GM18520 (cell line): ENCODE measurements around the gene PKDCC.
"Not testable (repeated sequence)": the region's sequence is repeated elsewhere in the genome, so short reads cannot be mapped to it uniquely, and the experiment has no call there.

ENCODE experiments used
- ATAC-seq: cut with Tn5 transposase; IDR thresholded peaks from one replicate; pipeline ENCODE4 v1.9.1; 2021; ENCODE audit not compliant: unreplicated experiment

Gene PKDCC

DNA sequence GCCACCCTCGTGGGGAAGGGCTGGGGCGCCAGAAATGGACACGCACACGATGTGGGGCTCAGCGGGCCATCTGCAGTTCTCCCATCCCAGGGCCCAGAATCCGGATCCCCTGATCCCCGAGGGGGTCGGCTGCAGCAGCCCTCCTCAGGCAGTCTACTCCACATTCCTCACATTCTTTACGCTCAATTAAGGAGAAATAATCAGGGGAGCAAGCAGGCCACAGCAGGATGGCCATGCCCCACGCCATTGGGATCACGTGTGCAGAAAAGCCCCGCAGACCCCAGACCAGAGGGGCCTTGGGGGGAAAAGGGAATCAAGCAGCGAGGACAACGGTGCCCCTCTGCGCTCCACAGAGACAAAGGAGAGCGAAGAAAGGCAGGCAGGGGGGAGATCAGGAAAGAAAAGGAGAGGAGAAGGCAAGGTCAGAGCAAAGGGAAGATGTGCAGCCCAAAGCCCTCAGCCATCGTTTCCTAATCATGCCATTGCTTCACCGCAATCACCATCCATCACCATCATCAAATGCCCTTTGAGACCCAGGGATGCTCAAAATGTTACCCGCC lies 17.5 kb upstream of the PKDCC start:
- ATAC-seq, result no peak

GRCh38 chr2:42030829-42031228 lies 17.0 kb upstream of the PKDCC start:
- ATAC-seq, result no peak

GRCh38 chr2:42031281-42032223 lies 16.3 kb upstream of the PKDCC start:
- no peak for ATAC-seq

GRCh38 chr2:42032224-42032620 lies 15.6 kb upstream of the PKDCC start:
- ATAC-seq, result no peak

GRCh38 chr2:42032745-42033144 lies 15.1 kb upstream of the PKDCC start:
- no peak for ATAC-seq

- ATAC-seq, result not testable (repeated sequence)
Observed at GRCh38 chr2:42034096-42034495, 13.7 kb upstream of the PKDCC start.

DNA sequence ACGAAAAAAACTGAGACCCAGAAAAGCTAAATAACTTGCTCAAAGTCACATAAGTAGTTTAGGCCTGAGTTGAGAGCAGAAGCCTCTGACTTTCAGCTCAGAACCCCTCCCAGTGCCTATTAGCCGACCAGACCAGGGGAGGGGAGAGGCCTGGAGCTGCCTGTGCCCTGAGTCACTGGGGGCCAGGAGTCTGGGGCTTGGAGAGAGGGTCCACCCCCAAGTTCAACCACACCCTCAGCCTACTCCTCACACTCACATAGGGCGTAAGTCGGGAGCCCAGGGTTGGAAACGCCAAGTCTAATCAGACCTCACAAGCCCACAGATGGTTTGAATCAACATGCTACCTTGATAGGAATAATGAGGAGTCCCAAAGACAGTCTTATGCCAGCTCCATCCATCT lies 12.6 kb upstream of the PKDCC start:
- no peak for ATAC-seq

- no peak for ATAC-seq
Observed at GRCh38 chr2:42036413-42036812, 11.4 kb upstream of the PKDCC start.

GRCh38 chr2:42036940-42037339 lies 10.9 kb upstream of the PKDCC start:
- ATAC-seq, result no peak

GRCh38 chr2:42040643-42041278 lies 7.1 kb upstream of the PKDCC start:
- no peak for ATAC-seq

DNA sequence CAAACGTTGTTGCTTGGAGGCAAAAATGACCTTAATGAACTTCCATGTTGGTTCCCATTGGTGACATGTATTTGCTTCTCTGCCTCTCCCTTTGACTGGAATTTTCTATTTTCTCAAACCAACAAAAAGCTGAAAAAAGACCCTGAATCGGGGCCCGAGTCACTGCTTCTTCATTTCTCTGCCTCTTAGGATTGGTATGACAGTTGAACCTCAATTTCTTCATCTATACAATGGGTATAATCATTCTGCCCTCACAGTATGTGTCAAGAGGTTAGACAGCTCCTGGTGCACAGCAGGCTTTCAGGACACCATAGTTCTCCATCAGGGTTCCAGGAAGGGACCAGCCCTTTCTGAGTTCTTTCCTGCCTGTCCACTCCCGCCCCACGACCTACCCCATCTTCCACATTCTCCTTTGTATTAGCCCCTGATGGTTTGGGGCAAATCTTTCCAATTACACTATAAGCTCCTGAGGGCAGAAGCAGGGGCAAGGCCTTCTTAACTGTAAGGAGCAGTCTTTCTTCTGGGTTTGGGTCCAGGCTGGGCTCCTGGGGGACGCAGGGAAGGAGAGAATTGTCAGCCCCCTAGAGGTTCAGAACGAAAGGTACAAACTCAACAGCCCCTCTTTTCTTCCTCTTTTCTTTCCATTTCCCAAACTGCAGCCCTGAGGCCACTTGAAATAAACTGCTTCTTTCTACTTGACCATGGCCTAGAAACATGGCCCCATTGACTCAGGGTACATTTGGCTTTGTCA lies 6.3 kb upstream of the PKDCC start:
- ATAC-seq, result no peak

- ATAC-seq, result no peak
Observed at GRCh38 chr2:42042631-42043355, 5.0 kb upstream of the PKDCC start.

GRCh38 chr2:42043789-42044394 lies 3.9 kb upstream of the PKDCC start:
- ATAC-seq, result no peak

DNA sequence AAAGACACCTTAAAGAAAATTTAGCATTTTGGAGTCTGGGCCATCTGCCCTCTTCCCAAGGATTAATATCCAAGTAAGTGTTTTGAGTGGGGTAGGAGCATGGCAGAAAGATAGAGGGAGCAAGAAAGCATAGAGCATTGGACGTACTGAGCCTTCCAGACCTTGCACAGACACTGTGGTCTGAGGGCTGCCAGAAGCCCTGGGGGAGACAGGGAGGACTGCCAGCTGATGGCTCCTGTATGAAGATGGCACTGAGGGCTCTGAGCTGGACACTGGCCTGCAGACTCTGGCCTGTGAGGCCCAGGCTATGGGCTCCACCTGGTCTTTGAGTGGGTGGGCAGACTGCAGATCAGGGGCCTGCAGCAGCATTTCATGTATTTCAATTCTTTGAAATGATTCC lies 2.9 kb upstream of the PKDCC start:
- ATAC-seq, result no peak

- no peak for ATAC-seq
Observed at GRCh38 chr2:42045352-42045751, 2.5 kb upstream of the PKDCC start.

GRCh38 chr2:42045848-42046748 lies 1.7 kb upstream of the PKDCC start:
- ATAC-seq, result no peak

GRCh38 chr2:42046819-42047487 lies 868 bp upstream of the PKDCC start:
- no peak for ATAC-seq

GRCh38 chr2:42048299-42049220 lies 739 bp downstream of the PKDCC start:
- no peak for ATAC-seq
